Measurements from ENCODE around the gene S1PR5. TPM values are rescaled to one million over a fixed set of nuclear protein-coding genes. Genes with fewer than 3 reads are reported as not detected.
A peak's percentile ranks its signal among the peaks of the same experiment; 100 is the strongest.

S1PR5 gene
- total RNA-seq, 1 donor from 2014 or later: 0.83 TPM

- peak; percentile 68 for TF ChIP-seq CTCF (IDR thresholded peaks at IDR 0.05)
- peak; percentile 90 for DNase-seq (ENCODE audit: extremely low spot score, unreplicated experiment)
- Mint-ChIP-seq H3K9me3 (ENCODE audit: unreplicated experiment) (no peaks in the 10 kb centered on the region), H3K27ac (ENCODE audit: unreplicated experiment) (peak overlapping the region; percentile 34), H3K27me3 (ENCODE audit: unreplicated experiment) (no peaks in the 10 kb centered on the region), H3K36me3 (ENCODE audit: unreplicated experiment) (no peaks in the 10 kb centered on the region), H3K4me1 (ENCODE audit: unreplicated experiment) (peaks cover 17% of the 10 kb centered on the region), H3K4me3 (ENCODE audit: unreplicated experiment) (peak overlapping the region; percentile 64)
These were observed 38.3 kb downstream of the S1PR5 start for GRCh38 chr19:10478903-10479384.

GRCh38 chr19:10478476-10478875, 38.8 kb downstream of the S1PR5 start:
- DNase-seq (ENCODE audit: extremely low spot score, unreplicated experiment): no peak
- H3K9me3 Mint-ChIP-seq (ENCODE audit: unreplicated experiment): no peaks in the 10 kb centered on the region
- peaks cover 17% of the 10 kb centered on the region for H3K4me1 Mint-ChIP-seq (ENCODE audit: unreplicated experiment)
- peak overlapping the region; percentile 34 for H3K27ac Mint-ChIP-seq (ENCODE audit: unreplicated experiment)
- no peaks in the 10 kb centered on the region for H3K36me3 Mint-ChIP-seq (ENCODE audit: unreplicated experiment)
- H3K4me3 Mint-ChIP-seq (ENCODE audit: unreplicated experiment): peak overlapping the region; percentile 19
- H3K27me3 Mint-ChIP-seq (ENCODE audit: unreplicated experiment): no peaks in the 10 kb centered on the region
- TF ChIP-seq CTCF (IDR thresholded peaks at IDR 0.05): no peak

GRCh38 chr19:10474962-10475451, 42.2 kb downstream of the S1PR5 start:
- H3K27ac Mint-ChIP-seq (ENCODE audit: unreplicated experiment): no peak overlapping the region
- no peaks in the 10 kb centered on the region for H3K9me3 Mint-ChIP-seq (ENCODE audit: unreplicated experiment)
- H3K27me3 Mint-ChIP-seq (ENCODE audit: unreplicated experiment): no peaks in the 10 kb centered on the region
- H3K4me3 Mint-ChIP-seq (ENCODE audit: unreplicated experiment): no peak overlapping the region
- no peak for DNase-seq (ENCODE audit: extremely low spot score, unreplicated experiment)
- no peak for TF ChIP-seq CTCF (IDR thresholded peaks at IDR 0.05)
- H3K4me1 Mint-ChIP-seq (ENCODE audit: unreplicated experiment): peaks cover 17% of the 10 kb centered on the region
- no peaks in the 10 kb centered on the region for H3K36me3 Mint-ChIP-seq (ENCODE audit: unreplicated experiment)

- peaks cover 3% of the 10 kb centered on the region for H3K4me1 Mint-ChIP-seq (ENCODE audit: unreplicated experiment)
- no peak for TF ChIP-seq CTCF (IDR thresholded peaks at IDR 0.05)
- no peak overlapping the region for H3K4me3 Mint-ChIP-seq (ENCODE audit: unreplicated experiment)
- no peak overlapping the region for H3K27ac Mint-ChIP-seq (ENCODE audit: unreplicated experiment)
- no peaks in the 10 kb centered on the region for H3K36me3 Mint-ChIP-seq (ENCODE audit: unreplicated experiment)
- H3K27me3 Mint-ChIP-seq (ENCODE audit: unreplicated experiment): no peaks in the 10 kb centered on the region
- no peaks in the 10 kb centered on the region for H3K9me3 Mint-ChIP-seq (ENCODE audit: unreplicated experiment)
- DNase-seq (ENCODE audit: extremely low spot score, unreplicated experiment): no peak
These were observed 44.1 kb downstream of the S1PR5 start for GRCh38 chr19:10473192-10473591.

- Mint-ChIP-seq H3K4me3 (ENCODE audit: unreplicated experiment) (no peak overlapping the region), H3K36me3 (ENCODE audit: unreplicated experiment) (no peaks in the 10 kb centered on the region), H3K9me3 (ENCODE audit: unreplicated experiment) (no peaks in the 10 kb centered on the region), H3K4me1 (ENCODE audit: unreplicated experiment) (peaks cover 2% of the 10 kb centered on the region), H3K27ac (ENCODE audit: unreplicated experiment) (no peak overlapping the region), H3K27me3 (ENCODE audit: unreplicated experiment) (no peaks in the 10 kb centered on the region)
- DNase-seq (ENCODE audit: extremely low spot score, unreplicated experiment): no peak
- peak; percentile 61 for TF ChIP-seq CTCF (IDR thresholded peaks at IDR 0.05)
These were observed 45.3 kb downstream of the S1PR5 start for GRCh38 chr19:10471909-10472308.

Data from osteocyte (in vitro differentiated cells).